ENCODE measurements around the gene MGMT. TPM values are rescaled to one million over a fixed set of nuclear protein-coding genes. Genes with fewer than 3 reads are reported as not detected.

MGMT gene
- polyA plus RNA-seq, 3 donors: 9.5 to 23.5 (median 17.5) TPM

GRCh38 chr10:129536336-129536735 lies 69.3 kb downstream of the MGMT start:
- Histone ChIP-seq H3K4me1 (ENCODE audit: control insufficient read depth in 1 of 2, insufficient read depth in 2 of 2, low read length in 2 of 2) (no peaks in the 10 kb centered on the region), H3K9me3 (replicated peaks in 1 of 2; ENCODE audit: control insufficient read depth in 1 of 2, insufficient read depth in 1 of 2, low read length in 2 of 2) (no peaks in the 10 kb centered on the region), H3K9ac (ENCODE audit: insufficient read depth, low read length, poor library complexity, severe bottlenecking) (no peak overlapping the region), H3K27ac (ENCODE audit: low read depth in 1 of 2, low read length in 2 of 2) (no peak overlapping the region), H4K20me1 (ENCODE audit: insufficient read depth, low read length) (no peaks in the 10 kb centered on the region), H3K79me2 (ENCODE audit: insufficient read depth, low read length) (no peaks in the 10 kb centered on the region), H3K4me2 (replicated peaks; ENCODE audit: extremely low read depth, low read length, poor library complexity, severe bottlenecking) (no peak overlapping the region), H3K27me3 (ENCODE audit: control insufficient read depth in 2 of 2, insufficient read depth in 2 of 2, low read length in 2 of 2) (no peaks in the 10 kb centered on the region), H3K36me3 (replicated peaks in 1 of 2; ENCODE audit: control insufficient read depth in 1 of 2, insufficient read depth in 2 of 2, low read length in 2 of 2) (no peaks in the 10 kb centered on the region), H2AFZ (ENCODE audit: insufficient read depth, low read depth, low read length, poor library complexity, severe bottlenecking) (no peak overlapping the region), H3K4me3 (replicated peaks in 1 of 3; ENCODE audit: low read depth in 2 of 3, low read length in 3 of 3) (no peak overlapping the region)
- DNase-seq: no peak
- Mint-ChIP-seq H3K4me3 (no peak overlapping the region), H3K36me3 (peaks cover 5 to 8% of the 10 kb centered on the region in 2 donors), H3K27ac (peak overlapping the region in 1 of 7 donors; percentile 28), H3K27me3 (ENCODE audit: low read depth in 3 of 3) (peaks cover 0 to 3% (median 2%) of the 10 kb centered on the region in 3 donors), H3K4me1 (peaks cover 8% of the 10 kb centered on the region), H3K9me3 (peaks cover 2 to 10% (median 2%) of the 10 kb centered on the region in 7 donors)
- TF ChIP-seq CTCF (IDR thresholded peaks at IDR 0.05): no peak
- intact Hi-C loops (cut with micrococcal nuclease): no loop called here
- 99% methylated on average over 12 of the region's 16 CpGs for WGBS (ENCODE audit: insufficient coverage)

- Mint-ChIP-seq H3K27ac (no peak overlapping the region), H3K9me3 (peaks cover 2 to 10% (median 2%) of the 10 kb centered on the region in 7 donors), H3K36me3 (peaks cover 8% of the 10 kb centered on the region in 2 donors), H3K4me1 (peaks cover 8% of the 10 kb centered on the region), H3K4me3 (no peak overlapping the region), H3K27me3 (ENCODE audit: low read depth in 3 of 3) (peaks cover 0 to 3% (median 2%) of the 10 kb centered on the region in 3 donors)
- DNase-seq: no peak
- Histone ChIP-seq H3K79me2 (ENCODE audit: insufficient read depth, low read length) (no peaks in the 10 kb centered on the region), H4K20me1 (ENCODE audit: insufficient read depth, low read length) (no peaks in the 10 kb centered on the region), H3K4me1 (ENCODE audit: control insufficient read depth in 1 of 2, insufficient read depth in 2 of 2, low read length in 2 of 2) (no peaks in the 10 kb centered on the region), H3K27ac (ENCODE audit: low read depth in 1 of 2, low read length in 2 of 2) (no peak overlapping the region), H3K9me3 (replicated peaks in 1 of 2; ENCODE audit: control insufficient read depth in 1 of 2, insufficient read depth in 1 of 2, low read length in 2 of 2) (no peaks in the 10 kb centered on the region), H3K4me3 (replicated peaks in 1 of 3; ENCODE audit: low read depth in 2 of 3, low read length in 3 of 3) (no peak overlapping the region), H3K9ac (ENCODE audit: insufficient read depth, low read length, poor library complexity, severe bottlenecking) (no peak overlapping the region), H3K27me3 (ENCODE audit: control insufficient read depth in 2 of 2, insufficient read depth in 2 of 2, low read length in 2 of 2) (no peaks in the 10 kb centered on the region), H3K36me3 (replicated peaks in 1 of 2; ENCODE audit: control insufficient read depth in 1 of 2, insufficient read depth in 2 of 2, low read length in 2 of 2) (no peaks in the 10 kb centered on the region), H3K4me2 (replicated peaks; ENCODE audit: extremely low read depth, low read length, poor library complexity, severe bottlenecking) (no peak overlapping the region), H2AFZ (ENCODE audit: insufficient read depth, low read depth, low read length, poor library complexity, severe bottlenecking) (no peak overlapping the region)
- TF ChIP-seq CTCF (IDR thresholded peaks at IDR 0.05): no peak
- WGBS (ENCODE audit: insufficient coverage): 97% methylated on average over 6 of the region's 6 CpGs
- intact Hi-C loops (cut with micrococcal nuclease): no loop called here
Observed at GRCh38 chr10:129537151-129537550, 70.1 kb downstream of the MGMT start.

Measured in CD14-positive monocyte (primary cell).